KOPT-K1 (cell line): ENCODE data around the gene CDH4.

Source experiments
- H3K27ac ChIP-seq: fragments of 200-600 bp; sonication (generic); 2 replicates; pipeline ENCODE4 v1.5.1; 2016; ENCODE audit warnings: antibody characterized with exemption, mild to moderate bottlenecking, low read depth, low read length; ENCODE audit not compliant: poor library complexity, severe bottlenecking
- H3K36me3 ChIP-seq: fragments of 200-600 bp; sonication (generic); 2 replicates; pipeline ENCODE4 v1.5.1; 2017; ENCODE audit warnings: antibody characterized with exemption, mild to moderate bottlenecking, low read length, moderate library complexity; ENCODE audit not compliant: insufficient read depth
- H3K9me3 ChIP-seq: fragments of 200-600 bp; sonication (generic); 2 replicates; pipeline ENCODE4 v1.5.1; 2017; ENCODE audit warnings: antibody characterized with exemption, low read length, mild to moderate bottlenecking; ENCODE audit not compliant: insufficient read depth, poor library complexity, severe bottlenecking

The CDH4 gene

GRCh38 chr20:61340157-61340556, 88.1 kb downstream of the CDH4 start:
- Histone ChIP-seq H3K36me3 (no peaks in the 10 kb centered on the region), H3K9me3 (no peaks in the 10 kb centered on the region), H3K27ac (no peak overlapping the region)

DNA sequence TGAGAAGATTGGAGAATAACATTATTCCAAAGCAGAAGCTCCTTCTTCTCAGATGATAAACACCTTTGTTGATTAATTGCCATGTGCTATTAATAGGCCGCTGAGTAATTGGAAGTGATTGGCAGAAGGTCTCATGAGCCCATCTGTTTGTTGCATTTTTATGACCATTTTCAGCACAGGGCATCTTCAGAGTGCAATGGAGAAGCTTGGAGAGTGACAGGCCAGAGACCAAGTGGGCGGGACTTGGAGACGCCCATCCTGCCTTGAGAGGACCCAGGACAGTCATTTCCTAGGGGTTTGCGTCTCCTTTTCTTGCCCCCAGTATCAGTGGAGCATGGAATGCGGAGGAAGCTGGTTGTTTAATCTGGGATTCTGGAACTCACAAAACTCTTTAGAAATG, 89.5 kb downstream of the CDH4 start:
- no peak overlapping the region for H3K27ac ChIP-seq
- H3K36me3 ChIP-seq: no peaks in the 10 kb centered on the region
- H3K9me3 ChIP-seq: no peaks in the 10 kb centered on the region

GRCh38 chr20:61343934-61344333, 91.9 kb downstream of the CDH4 start:
- Histone ChIP-seq H3K9me3 (no peaks in the 10 kb centered on the region), H3K36me3 (no peaks in the 10 kb centered on the region), H3K27ac (no peak overlapping the region)

DNA sequence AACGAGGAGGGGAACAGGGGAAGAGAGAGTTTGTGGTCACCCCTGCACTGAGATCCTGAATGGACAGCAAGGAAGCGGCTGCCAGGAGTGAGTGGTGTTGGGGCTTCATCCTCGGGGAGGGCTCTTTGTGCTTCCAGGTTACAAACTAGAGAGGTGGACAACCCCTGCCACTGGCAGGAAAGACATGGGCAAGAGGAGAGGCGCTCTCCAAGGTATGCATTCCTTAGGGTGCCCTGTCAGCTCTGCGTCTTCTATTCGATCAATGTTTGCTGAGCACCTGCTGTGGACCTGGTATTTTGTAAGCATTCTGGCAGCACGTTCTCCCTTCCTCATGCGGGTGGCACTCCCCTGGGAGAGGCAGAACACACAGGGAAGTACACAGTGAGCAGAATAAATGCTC, 93.6 kb downstream of the CDH4 start:
- no peaks in the 10 kb centered on the region for H3K9me3 ChIP-seq
- no peaks in the 10 kb centered on the region for H3K36me3 ChIP-seq
- no peak overlapping the region for H3K27ac ChIP-seq

GRCh38 chr20:61346996-61347395, 94.9 kb downstream of the CDH4 start:
- Histone ChIP-seq H3K27ac (no peak overlapping the region), H3K9me3 (no peaks in the 10 kb centered on the region), H3K36me3 (no peaks in the 10 kb centered on the region)

- no peaks in the 10 kb centered on the region for H3K9me3 ChIP-seq
- no peaks in the 10 kb centered on the region for H3K36me3 ChIP-seq
- no peak overlapping the region for H3K27ac ChIP-seq
Observed at GRCh38 chr20:61347443-61347842, 95.4 kb downstream of the CDH4 start.

DNA sequence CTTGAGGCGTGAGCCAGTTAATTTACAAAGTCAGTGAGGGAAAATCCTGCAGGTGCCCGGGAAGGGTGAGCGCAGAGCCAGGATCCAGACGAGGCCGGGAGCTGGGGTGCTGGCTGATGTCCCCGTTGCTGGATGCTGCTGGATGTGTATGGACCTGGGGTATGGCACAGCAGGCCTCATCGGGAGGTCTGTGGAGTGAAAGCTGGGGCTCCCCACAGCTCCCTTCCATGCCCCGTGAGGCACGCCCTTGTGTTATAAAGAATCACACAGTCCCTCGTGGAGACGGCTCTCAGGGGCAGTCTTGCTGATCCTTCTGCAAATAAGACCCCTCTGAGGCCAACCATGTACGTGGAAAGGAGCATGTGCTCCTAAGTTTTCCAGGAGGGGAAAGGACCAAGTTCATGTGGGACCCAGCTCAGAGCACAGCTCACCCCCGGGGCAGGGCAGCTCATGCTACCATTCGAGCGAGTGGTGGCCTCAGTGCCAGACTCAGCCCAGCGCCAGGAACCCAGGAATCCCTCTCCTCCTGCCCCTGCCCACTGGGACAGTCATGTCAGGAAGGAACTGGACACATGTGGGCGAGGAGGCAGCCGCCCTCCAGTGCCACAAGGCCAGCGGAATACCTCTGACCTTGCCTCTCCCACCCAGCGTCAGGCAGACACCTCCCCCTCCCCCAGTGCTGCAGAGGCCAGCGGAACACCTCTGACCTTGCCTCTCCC, 97.5 kb downstream of the CDH4 start:
- no peak overlapping the region for H3K27ac ChIP-seq
- H3K9me3 ChIP-seq: no peaks in the 10 kb centered on the region
- H3K36me3 ChIP-seq: no peaks in the 10 kb centered on the region

GRCh38 chr20:61350500-61351250, 98.6 kb downstream of the CDH4 start:
- no peaks in the 10 kb centered on the region for H3K9me3 ChIP-seq
- no peak overlapping the region for H3K27ac ChIP-seq
- H3K36me3 ChIP-seq: no peaks in the 10 kb centered on the region

GRCh38 chr20:61352346-61353260, 100.5 kb downstream of the CDH4 start:
- Histone ChIP-seq H3K36me3 (no peaks in the 10 kb centered on the region), H3K27ac (no peak overlapping the region), H3K9me3 (no peaks in the 10 kb centered on the region)

DNA sequence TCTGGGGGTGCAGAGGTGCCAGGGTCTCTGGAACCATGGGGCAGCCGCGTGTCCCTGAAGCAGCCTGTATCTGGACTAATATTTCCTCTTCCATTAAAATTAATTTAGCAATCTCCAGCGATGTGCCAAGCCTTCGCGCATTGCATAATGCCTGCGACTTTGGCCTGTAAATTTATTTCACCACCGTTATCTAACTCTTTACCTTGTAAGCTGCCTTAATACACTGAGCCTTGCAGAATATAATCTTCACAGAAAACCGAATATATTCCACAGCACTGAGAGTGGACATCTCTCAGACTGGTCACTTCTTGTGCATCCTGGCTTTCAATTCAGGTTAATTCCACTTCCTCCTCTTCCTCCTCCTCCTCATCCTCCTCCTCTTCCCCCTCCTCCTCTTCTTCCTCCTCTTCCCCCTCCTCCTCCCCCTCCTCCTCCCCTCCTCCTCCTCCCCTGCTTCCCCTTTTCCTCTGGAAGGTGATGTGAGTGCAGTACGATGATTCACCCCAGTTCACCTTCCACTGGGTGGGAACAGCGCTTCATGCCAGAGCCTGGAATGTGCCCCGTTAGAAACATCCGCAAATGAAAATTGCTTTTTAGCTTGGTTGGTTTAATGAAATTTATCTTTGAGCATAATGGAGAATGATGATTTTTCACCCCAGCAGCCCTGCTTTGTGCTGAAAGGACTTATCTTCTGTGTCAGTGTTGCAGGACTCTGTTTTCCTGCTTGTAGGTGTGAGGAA, 101.4 kb downstream of the CDH4 start:
- Histone ChIP-seq H3K9me3 (no peaks in the 10 kb centered on the region), H3K27ac (no peak overlapping the region), H3K36me3 (no peaks in the 10 kb centered on the region)

DNA sequence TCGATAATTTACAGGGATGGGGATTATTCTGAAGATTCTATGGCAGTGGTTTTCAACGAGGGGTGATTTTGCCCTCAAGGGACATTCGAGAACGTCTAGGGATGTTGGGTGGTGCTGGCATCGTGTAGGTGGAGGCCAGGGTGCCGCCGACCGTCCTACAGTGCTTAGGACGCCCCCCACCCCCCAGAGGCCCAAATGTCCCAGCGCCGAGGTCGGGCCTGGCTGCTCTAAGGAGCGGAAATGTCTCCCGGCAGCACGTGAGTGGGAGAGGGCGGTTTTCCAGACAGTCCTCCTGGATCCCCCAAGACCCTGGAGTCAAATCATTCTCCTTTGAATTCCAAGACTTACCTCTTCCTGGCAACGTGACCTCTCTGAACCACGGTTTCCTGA, 101.9 kb downstream of the CDH4 start:
- Histone ChIP-seq H3K9me3 (no peaks in the 10 kb centered on the region), H3K27ac (no peak overlapping the region), H3K36me3 (no peaks in the 10 kb centered on the region)

GRCh38 chr20:61354501-61354900, 102.4 kb downstream of the CDH4 start:
- Histone ChIP-seq H3K27ac (no peak overlapping the region), H3K36me3 (no peaks in the 10 kb centered on the region), H3K9me3 (no peaks in the 10 kb centered on the region)

DNA sequence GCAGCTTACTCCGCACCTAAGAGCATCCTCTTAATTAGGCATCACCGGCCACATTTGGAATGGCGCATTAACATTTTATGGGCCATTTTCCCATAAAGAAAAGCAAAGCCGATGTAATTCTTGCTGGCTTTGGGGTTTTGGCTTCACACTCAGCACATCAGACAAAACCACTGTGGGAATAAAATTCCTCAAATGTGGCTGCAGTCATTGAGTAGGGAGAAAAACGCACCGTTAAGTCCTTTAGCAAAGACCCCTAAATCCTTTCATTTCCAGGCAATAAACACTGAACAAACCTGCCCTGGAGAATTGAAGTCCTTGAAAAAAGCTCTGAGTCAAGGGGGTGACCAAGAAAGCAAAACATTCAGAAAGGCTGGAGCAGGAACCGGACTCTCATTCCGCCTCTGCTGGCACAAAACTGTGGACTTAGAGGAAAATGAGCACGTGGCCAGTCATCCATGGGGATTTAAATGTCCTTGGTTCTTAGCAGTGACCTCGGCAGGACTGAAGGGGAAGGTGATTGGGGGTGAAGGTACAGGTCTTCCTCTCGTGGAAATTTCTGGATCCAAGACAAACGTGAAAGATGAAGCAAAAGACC, 102.9 kb downstream of the CDH4 start:
- H3K36me3 ChIP-seq: no peaks in the 10 kb centered on the region
- H3K9me3 ChIP-seq: no peaks in the 10 kb centered on the region
- H3K27ac ChIP-seq: no peak overlapping the region

GRCh38 chr20:61355585-61355984, 103.5 kb downstream of the CDH4 start:
- H3K36me3 ChIP-seq: no peaks in the 10 kb centered on the region

More at GRCh38 chr20:61355585-61355984, 103.5 kb downstream of the CDH4 start:
- Histone ChIP-seq H3K27ac (no peak overlapping the region), H3K9me3 (no peaks in the 10 kb centered on the region)
